HCT116 (cell line): Measurements from ENCODE around the gene EXD3. TPM values are rescaled to one million over a fixed set of nuclear protein-coding genes. Genes with fewer than 3 reads are reported as not detected.

Source experiments
- ATAC-seq: fragments of 200-7000 bp; cut with Tn5 transposase; 2 replicates; pipeline ENCODE4 v1.9.1; 2020; ENCODE audit warnings: mild to moderate bottlenecking, moderate library complexity
- BruUV-seq: library from RNA; stranded (reverse); fragments of 400-500 nt; replicated peaks from 2 replicates; lab custom pipeline; 2021; lab: Mats Ljungman, UMichigan
- CTCF ChIA-PET: fragments of 300-600 bp; sonication (Branson Sonifier 250); formaldehyde crosslinking; loops from one replicate; lab custom pipeline; 2021; ENCODE audit warnings: antibody characterized with exemption; lab: Charles Lee
- POLR2A ChIA-PET: fragments of 300-600, 350-600 bp; sonication (Branson Sonifier 250); formaldehyde crosslinking; loops from one replicate; lab custom pipeline; 2021; ENCODE audit warnings: antibody characterized with exemption; lab: Charles Lee
- RAD21 ChIA-PET, 2 experiments: fragments of 300-600 bp; sonication (Branson Sonifier 250); formaldehyde crosslinking; loops; one replicate each; lab custom pipeline; 2023; ENCODE audit warnings: low total read pairs in 2 of 2; ENCODE audit not compliant: uncharacterized antibody in 2 of 2, unreplicated experiment in 2 of 2, low non-redundant PET in 1 of 2; lab: Charles Lee
- DNase-seq: peaks from one replicate; pipeline ENCODE4 v3.0.0-alpha.2; 2010; ENCODE audit warnings: low read depth, low spot score
- H2AFZ ChIP-seq: fragments of 200-600 bp; shearing (Covaris generic), sonication (generic); 2 replicates; pipeline ENCODE4 v1.6.1; 2017; ENCODE audit warnings: low read depth, mixed run types, mixed read lengths, antibody characterized with exemption, low read length; ENCODE audit not compliant: poor library complexity, severe bottlenecking
- H3K27ac ChIP-seq: 2 replicates; pipeline ENCODE4 v1.5.1; 2012; ENCODE audit warnings: low read depth, low read length
- H3K27me3 ChIP-seq: fragments of 200-600 bp; sonication (generic); 2 replicates; pipeline ENCODE4 v1.6.1; 2016; ENCODE audit warnings: mixed run types, low read length, mixed read lengths; ENCODE audit not compliant: insufficient read depth
- H3K36me3 ChIP-seq, 2 experiments: fragments of 200-500 bp in 1 of 2; fragments of 200-600 bp in 1 of 2; sonication (Bioruptor generic) in 1 of 2; sonication (generic) in 1 of 2; 2 replicates each; pipeline versions ENCODE4 v1.5.1 to v1.6.1; 2014 to 2016; ENCODE audit warnings: low read length in 2 of 2, inconsistent platforms in 1 of 2, mixed read lengths in 1 of 2, mixed run types in 1 of 2; ENCODE audit not compliant: insufficient read depth in 2 of 2, control insufficient read depth in 1 of 2
- H3K4me1 ChIP-seq, 2 experiments: fragments of 200-600 bp in 1 of 2; sonication (generic) in 1 of 2; 2 replicates each; pipeline versions ENCODE4 v1.5.1 to v1.6.1; 2012 to 2017; ENCODE audit warnings: low read length in 2 of 2, inconsistent platforms in 1 of 2, mild to moderate bottlenecking in 1 of 2, mixed read lengths in 1 of 2, mixed run types in 1 of 2, moderate library complexity in 1 of 2; ENCODE audit not compliant: insufficient read depth in 2 of 2, control insufficient read depth in 1 of 2
- H3K4me2 ChIP-seq: fragments of 200-600 bp; sonication (generic); 2 replicates; pipeline ENCODE4 v1.6.1; 2017; ENCODE audit warnings: mixed run types, low read length, mixed read lengths
- H3K4me3 ChIP-seq, 2 experiments: fragments of 200-600 bp in 1 of 2; sonication (generic) in 1 of 2; replicated peaks in 1 of 2; 2 replicates each; pipeline ENCODE4 v1.5.1; 2011 to 2016; ENCODE audit warnings: low read length in 2 of 2, control low read depth in 1 of 2, low read depth in 1 of 2, mild to moderate bottlenecking in 1 of 2, mixed read lengths in 1 of 2, mixed run types in 1 of 2
- H3K79me2 ChIP-seq: fragments of 200-600 bp; sonication (generic); 2 replicates; pipeline ENCODE4 v1.6.1; 2017; ENCODE audit warnings: mild to moderate bottlenecking, mixed run types, low read length, moderate library complexity, mixed read lengths; ENCODE audit not compliant: insufficient read depth
- H3K9ac ChIP-seq: fragments of 200-600 bp; sonication (generic); 2 replicates; pipeline ENCODE4 v1.6.1; 2016; ENCODE audit warnings: low read length, mixed read lengths
- H3K9me2 ChIP-seq: fragments of 200-600 bp; sonication (generic), shearing (Covaris generic); 2 replicates; pipeline ENCODE4 v1.6.1; 2017; ENCODE audit warnings: mixed run types, mild to moderate bottlenecking, moderate library complexity; ENCODE audit not compliant: insufficient read depth
- H3K9me3 ChIP-seq, 2 experiments: fragments of 200-500 bp in 1 of 2; fragments of 200-600 bp in 1 of 2; sonication (Bioruptor generic) in 1 of 2; sonication (generic) in 1 of 2; 2 replicates each; pipeline ENCODE4 v1.6.1; 2014 to 2017; ENCODE audit warnings: low read length in 2 of 2, mixed read lengths in 2 of 2, inconsistent platforms in 1 of 2, low read depth in 1 of 2, mild to moderate bottlenecking in 1 of 2, mixed run types in 1 of 2, moderate library complexity in 1 of 2; ENCODE audit not compliant: control insufficient read depth in 1 of 2, insufficient read depth in 1 of 2
- H4K20me1 ChIP-seq: fragments of 200-600 bp; sonication (generic), shearing (Covaris generic); 2 replicates; pipeline ENCODE4 v1.6.1; 2017; ENCODE audit warnings: mixed run types, mild to moderate bottlenecking, moderate library complexity; ENCODE audit not compliant: insufficient read depth
- EGR1 ChIP-seq: IDR thresholded peaks from 2 replicates; pipeline ENCODE4 v1.6.1; 2012; ENCODE audit warnings: low read depth
- EZH2phosphoT487 ChIP-seq: fragments of 200-600 bp; IDR thresholded peaks from 2 replicates; pipeline ENCODE4 v1.6.1; 2018; ENCODE audit warnings: antibody characterized with exemption, borderline replicate concordance
- POLR2A ChIP-seq: IDR thresholded peaks from 2 replicates; pipeline ENCODE4 v1.7.0; 2011; ENCODE audit warnings: borderline replicate concordance; ENCODE audit not compliant: insufficient read depth, insufficient read length; ENCODE audit errors: extremely low read depth
- POLR2AphosphoS5 ChIP-seq: IDR thresholded peaks from 2 replicates; pipeline ENCODE4 v1.6.1; 2011; ENCODE audit warnings: mild to moderate bottlenecking, low read depth, low read length, moderate library complexity
- RAD21 ChIP-seq: IDR thresholded peaks from 2 replicates; pipeline ENCODE4 v1.6.1; 2012; ENCODE audit warnings: low read depth, mild to moderate bottlenecking
- TCF7L2 ChIP-seq: IDR thresholded peaks from 2 replicates; pipeline ENCODE4 v1.7.0; 2011; ENCODE audit warnings: borderline replicate concordance, inconsistent platforms; ENCODE audit not compliant: insufficient read depth, insufficient read length; ENCODE audit errors: extremely low read depth
- ZFX ChIP-seq: fragments of 450-650 bp; IDR thresholded peaks from 2 replicates; pipeline ENCODE4 v1.6.1; 2017
- ZNF274 ChIP-seq: fragments of 200-500 bp; sonication (Bioruptor generic); IDR thresholded peaks from 2 replicates; pipeline ENCODE4 v1.6.1; 2014; ENCODE audit warnings: mild to moderate bottlenecking, low read depth, low read length, inconsistent platforms
- intact Hi-C: fragments of 100-400 bp; cut with micrococcal nuclease; formaldehyde crosslinking; loops from 2 replicates; pipeline ENCODE4 v1.10.0; 2022
- total RNA-seq: library from RNA; stranded (reverse); gene quantifications from one replicate; pipeline ENCODE4 v1.2.1, GENCODE V29; 2021; ENCODE audit not compliant: unreplicated experiment
- TF ChIP-seq, protein P1 (sequence below): IDR thresholded peaks from 2 replicates; pipeline ENCODE4 v1.6.1; 2012
- TF ChIP-seq, protein P2 (sequence below): IDR thresholded peaks from 2 replicates; pipeline ENCODE4 v1.6.1; 2012

Gene EXD3
- total RNA-seq, 1 experiment from 2014 or later = 25.4 TPM

DNA sequence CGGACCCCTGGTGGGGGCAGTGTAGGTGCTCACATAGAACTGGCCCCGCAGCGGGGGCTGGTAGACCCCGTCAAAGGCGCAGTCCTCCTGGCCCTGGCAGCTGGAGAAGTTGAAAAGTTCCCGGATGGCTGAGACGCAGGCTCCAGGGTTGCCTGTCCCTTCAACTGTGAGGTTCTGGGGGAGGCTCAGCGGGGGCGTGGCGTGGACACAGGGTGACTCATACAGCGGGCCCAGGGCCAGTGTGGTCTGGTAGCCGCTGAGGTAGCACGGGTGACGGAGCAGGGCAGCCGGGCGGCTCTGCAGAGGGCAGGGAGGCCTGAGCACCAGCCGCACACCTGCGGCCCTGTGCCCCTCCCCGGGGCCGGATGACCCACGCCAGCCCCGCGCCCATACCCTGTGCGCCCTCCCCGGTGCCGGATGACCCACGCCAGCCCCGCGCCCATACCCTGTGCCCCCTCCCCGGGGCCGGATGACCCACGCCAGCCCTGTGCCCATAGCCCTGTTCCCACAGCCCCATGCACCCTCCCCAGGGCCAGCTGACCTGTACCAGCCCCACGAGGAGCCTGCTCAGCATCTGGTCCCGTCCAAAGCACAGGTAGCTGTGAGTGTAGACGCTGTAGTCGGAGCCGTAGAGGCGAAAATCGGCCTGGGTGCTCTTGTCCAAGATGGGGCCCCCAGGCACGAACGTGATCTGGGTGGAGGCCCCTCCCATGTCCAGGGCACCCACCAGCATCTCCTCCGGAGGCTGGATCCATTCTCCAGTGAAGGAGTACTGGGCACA, 13.2 kb upstream of the EXD3 start:
- Histone ChIP-seq H3K9ac (peak overlapping the region; percentile 46), H3K27ac (peak overlapping the region; percentile 79), H3K27me3 (no peaks in the 10 kb centered on the region), H3K9me3 (no peaks in the 10 kb centered on the region), H3K36me3 (no peaks in the 10 kb centered on the region), H3K4me2 (peak overlapping the region; percentile 70), H3K4me1 (peaks cover 29 to 37% of the 10 kb centered on the region in 2 experiments)
- ChIA-PET POLR2A (no interaction called here), CTCF (no interaction called here), RAD21 (no interaction called here)
- peak; percentile 57 for DNase-seq
- intact Hi-C loops = no loop called here
- ATAC-seq = peak; percentile 91
- TF ChIP-seq EZH2phosphoT487 = no peak
- TF ChIP-seq ZNF274 = no peak
- TF ChIP-seq, protein P1, sequence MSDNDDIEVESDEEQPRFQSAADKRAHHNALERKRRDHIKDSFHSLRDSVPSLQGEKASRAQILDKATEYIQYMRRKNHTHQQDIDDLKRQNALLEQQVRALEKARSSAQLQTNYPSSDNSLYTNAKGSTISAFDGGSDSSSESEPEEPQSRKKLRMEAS = no peak
- TF ChIP-seq POLR2A = peak; percentile 49
- peak; percentile 60; the same call in 1 of the 2 replicates for TF ChIP-seq POLR2AphosphoS5
- TF ChIP-seq ZFX = 0 out of 2 replicates have a peak, but pooled peaks have one; percentile 10
- no peak for TF ChIP-seq RAD21
- TF ChIP-seq, all 23 proteins: peak for 3
- H3K9me2 ChIP-seq = no peaks in the 10 kb centered on the region
- H3K79me2 ChIP-seq = no peaks in the 10 kb centered on the region
- BruUV-seq = no TSS peak
- peak overlapping the region in 1 of 2 experiments; percentile 13; a peak in 1 of 4 replicates for H3K4me3 ChIP-seq
- H2AFZ ChIP-seq = no peak overlapping the region
- no peaks in the 10 kb centered on the region for H4K20me1 ChIP-seq

DNA sequence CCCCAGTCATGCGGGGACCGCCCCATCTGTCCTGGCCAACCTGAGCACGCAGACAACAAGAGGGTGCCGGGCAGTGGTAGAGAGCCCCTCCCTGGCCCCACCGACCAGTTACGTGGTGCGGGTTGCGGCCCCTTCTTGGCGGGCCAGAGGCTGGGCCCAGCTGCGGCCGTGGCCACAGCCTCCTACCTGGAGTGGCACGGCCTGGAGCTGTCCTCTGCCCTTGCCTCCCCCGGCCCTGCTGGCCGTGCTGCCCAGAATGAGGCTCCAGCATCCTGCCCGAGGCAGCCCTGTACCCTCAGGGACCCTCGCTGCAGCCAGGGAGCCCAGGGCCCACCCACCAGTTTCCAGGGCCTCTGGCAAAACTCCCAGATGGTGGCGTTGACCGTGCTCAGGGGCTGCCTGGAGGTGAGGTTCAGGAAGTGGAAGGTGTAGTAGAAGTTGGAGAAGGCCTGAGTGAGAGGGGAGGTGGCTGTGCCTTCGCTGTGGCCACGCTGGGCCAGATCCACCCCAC, 12.5 kb upstream of the EXD3 start:
- ATAC-seq (peak; percentile 20; the same call in 1 of the 2 replicates), DNase-seq (no peak)
- intact Hi-C loops = no loop called here
- Histone ChIP-seq H3K9me2 (no peaks in the 10 kb centered on the region), H3K4me1 (peaks cover 32 to 39% of the 10 kb centered on the region in 2 experiments), H2AFZ (no peak overlapping the region), H3K79me2 (no peaks in the 10 kb centered on the region), H3K9ac (peak overlapping the region; percentile 46), H3K36me3 (no peaks in the 10 kb centered on the region), H3K27me3 (no peaks in the 10 kb centered on the region), H3K27ac (peak overlapping the region; percentile 79), H3K4me3 (no peak overlapping the region), H3K9me3 (no peaks in the 10 kb centered on the region), H3K4me2 (peak overlapping the region; percentile 70), H4K20me1 (no peaks in the 10 kb centered on the region)
- no TSS peak for BruUV-seq
- ChIA-PET POLR2A (no interaction called here), RAD21 (no interaction called here), CTCF (no interaction called here)
- TF ChIP-seq, protein P2, sequence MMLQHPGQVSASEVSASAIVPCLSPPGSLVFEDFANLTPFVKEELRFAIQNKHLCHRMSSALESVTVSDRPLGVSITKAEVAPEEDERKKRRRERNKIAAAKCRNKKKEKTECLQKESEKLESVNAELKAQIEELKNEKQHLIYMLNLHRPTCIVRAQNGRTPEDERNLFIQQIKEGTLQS = no peak
- no peak for TF ChIP-seq TCF7L2
- no peak for TF ChIP-seq EGR1
